HepG2 (cell line): ENCODE data around the gene CCDC142. TPM values are rescaled to one million over a fixed set of nuclear protein-coding genes. Genes with fewer than 3 reads are reported as not detected.

ENCODE experiments used
- ATAC-seq: fragments of 200-7000 bp; cut with Tn5 transposase; 3 replicates; pipeline ENCODE4 v1.9.1; 2020; ENCODE audit warnings: mild to moderate bottlenecking, moderate library complexity
- BruUV-seq: library from RNA; stranded (reverse); fragments of 400-500 nt; replicated peaks from 2 replicates; lab custom pipeline; 2021; lab: Mats Ljungman, UMichigan
- CTCF ChIA-PET: fragments of 300-600 bp; formaldehyde crosslinking; extraction: SDS; loops from one replicate; lab custom pipeline; 2021; ENCODE audit warnings: low total read pairs, inconsistent platforms, low intra/inter-chr PET ratio; lab: Yijun Ruan, JAX
- POLR2A ChIA-PET: fragments of 350-600 bp; sonication (Branson Sonifier 250); formaldehyde crosslinking; loops from one replicate; lab custom pipeline; 2020; ENCODE audit warnings: antibody characterized with exemption, inconsistent platforms; lab: Yijun Ruan, JAX
- DNase-seq: peaks from one replicate; pipeline ENCODE4 v3.0.0-alpha.2; 2015; ENCODE audit warnings: low spot score
- FAIRE-seq: peaks from 3 replicates; lab custom pipeline; 2011; peaks lifted over from hg19 to GRCh38; lab: Jason Lieb, UNC
- H2AFZ ChIP-seq: one replicate; pipeline ENCODE4 v1.6.1; 2011; ENCODE audit warnings: low read length, inconsistent platforms
- H3K27ac ChIP-seq: fragments of 300-600 bp; 3 replicates; pipeline ENCODE4 v1.8.0; 2011; ENCODE audit warnings: mixed run types, mild to moderate bottlenecking, mixed read lengths, low read length, inconsistent platforms; ENCODE audit not compliant: insufficient read depth; ENCODE audit errors: extremely low read length
- H3K27me3 ChIP-seq, 2 experiments: fragments of 200-600 bp in 1 of 2; 2 replicates in 1 of 2; 3 replicates in 1 of 2; pipeline versions ENCODE4 v1.6.0 to v1.8.0; 2011; ENCODE audit warnings: low read length in 2 of 2, mild to moderate bottlenecking in 2 of 2, moderate library complexity in 2 of 2, inconsistent platforms in 1 of 2; ENCODE audit not compliant: insufficient read depth in 2 of 2, control insufficient read depth in 1 of 2
- H3K36me3 ChIP-seq, 2 experiments: fragments of 200-600 bp in 1 of 2; replicated peaks in 1 of 2; 2 replicates in 1 of 2; 3 replicates in 1 of 2; pipeline versions ENCODE4 v1.5.1 to v1.8.0; 2011; ENCODE audit warnings: low read length in 2 of 2, inconsistent platforms in 1 of 2; ENCODE audit not compliant: insufficient read depth in 2 of 2, control insufficient read depth in 1 of 2
- H3K4me1 ChIP-seq: 2 replicates; pipeline ENCODE4 v1.5.1; 2012; ENCODE audit warnings: low read length, inconsistent platforms; ENCODE audit not compliant: insufficient read depth
- H3K4me2 ChIP-seq: 2 replicates; pipeline ENCODE4 v1.6.0; 2011; ENCODE audit warnings: low read depth, low read length, inconsistent platforms
- H3K4me3 ChIP-seq, 3 experiments: fragments of 200-600 bp in 1 of 3; sonication (generic), shearing (Covaris generic) in 1 of 3; replicated peaks in 1 of 3; 2 replicates each; pipeline ENCODE4 v1.5.1; 2011 to 2016; ENCODE audit warnings: low read length in 3 of 3, inconsistent platforms in 2 of 3, low read depth in 2 of 3, mild to moderate bottlenecking in 2 of 3, control low read depth in 1 of 3, mixed read lengths in 1 of 3; ENCODE audit not compliant: insufficient read depth in 1 of 3
- H3K79me2 ChIP-seq: one replicate; pipeline ENCODE4 v1.6.1; 2011; ENCODE audit warnings: low read length, inconsistent platforms; ENCODE audit not compliant: insufficient read depth
- H3K9ac ChIP-seq: 2 replicates; pipeline ENCODE4 v1.6.0; 2011; ENCODE audit warnings: mild to moderate bottlenecking, low read depth, low read length, inconsistent platforms; ENCODE audit not compliant: insufficient read depth
- H3K9me3 ChIP-seq: 2 replicates; pipeline ENCODE4 v1.5.1; 2012; ENCODE audit warnings: mild to moderate bottlenecking, low read length
- H4K20me1 ChIP-seq: 2 replicates; pipeline ENCODE4 v1.6.0; 2011; ENCODE audit warnings: inconsistent platforms, mild to moderate bottlenecking, low read length, moderate library complexity; ENCODE audit not compliant: insufficient read depth
- ARID5B ChIP-seq: IDR thresholded peaks from 2 replicates; pipeline ENCODE4 v1.4.0; 2020; ENCODE audit warnings: mild to moderate bottlenecking, missing genetic modification reagents
- ETV5 ChIP-seq: IDR thresholded peaks from 2 replicates; pipeline ENCODE4 v1.6.1; 2018; ENCODE audit warnings: missing biosample characterization, missing genetic modification reagents, inconsistent platforms, borderline replicate concordance
- HIVEP1 ChIP-seq: sonication (generic); formaldehyde crosslinking; IDR thresholded peaks from 2 replicates; pipeline ENCODE4 v1.4.0; 2020; ENCODE audit warnings: mild to moderate bottlenecking, missing genetic modification reagents
- IKZF1 ChIP-seq: fragments of 450-650 bp; IDR thresholded peaks from 2 replicates; pipeline ENCODE4 v1.7.1; 2016
- ZNF276 ChIP-seq: sonication (generic); formaldehyde crosslinking; IDR thresholded peaks from 2 replicates; pipeline ENCODE4 v1.4.0; 2020; ENCODE audit warnings: mild to moderate bottlenecking, low read depth, missing genetic modification reagents
- ZNF292 ChIP-seq: sonication (generic); formaldehyde crosslinking; IDR thresholded peaks from 2 replicates; pipeline ENCODE4 v1.8.1; 2022; ENCODE audit warnings: mild to moderate bottlenecking, low read depth, missing genetic modification reagents, borderline replicate concordance
- ZNF446 ChIP-seq: sonication (generic); formaldehyde crosslinking; IDR thresholded peaks from 2 replicates; pipeline ENCODE4 v1.5.0; 2020; ENCODE audit warnings: mild to moderate bottlenecking, missing genetic modification reagents
- ZNF737 ChIP-seq: sonication (generic); formaldehyde crosslinking; IDR thresholded peaks from 2 replicates; pipeline ENCODE4 v1.5.0; 2020; ENCODE audit warnings: missing genetic modification reagents, mild to moderate bottlenecking, borderline replicate concordance
- ZNF773 ChIP-seq: sonication (generic); formaldehyde crosslinking; IDR thresholded peaks from 2 replicates; pipeline ENCODE4 v1.4.0; 2020; ENCODE audit warnings: missing genetic modification reagents, borderline replicate concordance
- WGBS: methylation state at CpG from one replicate; pipeline ENCODE4 v1.1.6; 2017; ENCODE audit warnings: low lambda C conversion rate; 5-methylcytosine and 5-hydroxymethylcytosine counted together
- in situ Hi-C: cut with HindIII; loops from 2 replicates; pipeline ENCODE4 v1.10.0; 2017; ENCODE audit warnings: low pct_unique_long_range_greater_than_20kb; ENCODE audit not compliant: extremely low pct_ligation_motif_present
- intact Hi-C: fragments of 100-400 bp; cut with micrococcal nuclease; formaldehyde crosslinking; loops from one replicate; pipeline ENCODE4 v1.10.0; 2022; ENCODE audit not compliant: unreplicated experiment
- polyA plus RNA-seq, 8 experiments: library from polyadenylated mRNA; depleted of rRNA in 3 of 8; stranded (reverse) in 7 of 8; unstranded in 1 of 8; fragments of >200 nt; fragmentation: Illumina TruSeq in 4 of 8; extraction: Trizol in 4 of 8; gene quantifications; 2 replicates each; pipeline versions ENCODE4 v1.2.1 to v1.2.3, GENCODE V29; 2011 to 2016; ENCODE audit warnings: low read depth in 4 of 8, missing spikeins in 1 of 8, mixed read lengths in 1 of 8; ENCODE audit not compliant: insufficient read depth in 1 of 8
- total RNA-seq, 5 experiments: library from RNA; depleted of rRNA; stranded (reverse); fragments of >200 nt; fragmentation: Illumina TruSeq; extraction: Trizol; gene quantifications; 2 replicates each; pipeline ENCODE4 v1.2.3, GENCODE V29; 2016; ENCODE audit warnings: low read depth in 1 of 5

The CCDC142 gene
- total and polyA plus RNA-seq, 2 of the 13 experiments (the other 11 are each of a cell fraction or from before 2014, with no cell fraction given) = 14.7 to 30.4 TPM

DNA sequence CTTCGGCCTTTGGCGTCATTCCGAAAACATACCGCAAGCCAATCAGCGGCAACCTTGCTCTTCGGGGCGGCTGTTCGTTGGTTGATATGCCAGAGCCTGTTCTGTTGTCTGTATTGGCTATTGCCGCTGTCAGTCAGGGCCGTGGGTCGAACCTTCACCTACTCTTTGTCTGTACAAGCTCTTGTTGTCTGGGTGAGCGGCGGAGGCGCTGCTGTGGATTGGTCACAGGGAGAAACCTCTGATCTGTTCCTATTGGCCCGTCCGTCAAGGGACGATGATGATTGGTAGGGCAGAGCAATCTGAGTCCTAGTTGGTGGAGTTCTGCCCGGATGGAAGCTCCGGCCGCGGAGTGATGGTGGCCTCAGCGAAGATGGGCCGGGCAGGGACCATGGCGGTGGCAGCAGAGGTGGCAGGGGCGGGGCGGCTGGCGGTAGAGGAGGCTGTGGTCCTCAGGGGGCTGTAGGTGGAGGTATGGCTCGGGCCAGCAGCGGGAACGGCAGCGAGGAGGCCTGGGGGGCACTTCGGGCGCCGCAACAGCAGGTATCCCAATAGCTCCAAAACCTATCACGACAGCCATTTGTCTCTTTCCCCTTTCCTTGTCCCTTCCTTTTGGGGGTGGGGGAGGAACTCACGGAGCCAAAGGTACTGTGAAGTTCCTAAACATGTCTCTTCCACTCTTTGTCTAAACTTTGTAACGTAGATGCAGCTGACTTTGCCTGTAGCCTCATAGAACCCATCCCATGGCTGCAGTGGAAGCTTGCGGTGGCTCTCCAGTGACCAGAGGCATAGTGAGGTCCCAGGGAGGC, 24.5 kb downstream of the CCDC142 start, which contains the start of gene WBP1:
TSS of gene WBP1 (plus strand) at position 307 of the 806 bp plus-strand sequence. CDS start at position 472, 165 bp downstream.
- Histone ChIP-seq H3K27ac (peak within 1 kb of the TSS; percentile 89), H3K9me3 (no peaks in the 10 kb centered on the region), H3K9ac (peak within 1 kb of the TSS; percentile 87), H4K20me1 (peaks cover 4% of the 10 kb centered on the region; the same call in 1 of the 2 replicates), H2AFZ (no peak within 1 kb of the TSS), H3K79me2 (peaks cover 28% of the 10 kb centered on the region), H3K36me3 (peaks cover 1 to 24% of the 10 kb centered on the region in 2 experiments), H3K4me3 (peak within 1 kb of the TSS; percentile 76 to 92 (median 88)), H3K4me1 (peaks cover 41% of the 10 kb centered on the region), H3K27me3 (no peaks in the 10 kb centered on the region; a peak in 1 of 5 replicates), H3K4me2 (peak within 1 kb of the TSS; percentile 98)
- BruUV-seq = TSS peak; percentile 66
- ATAC-seq (peak; percentile 92), FAIRE-seq (peak; percentile 96), DNase-seq (peak; percentile 100)
- ChIA-PET CTCF (no interaction called here), POLR2A (interaction anchor here (0.6 to 12.4 kb wide), 24 partner anchors 10 to 1245 kb away, joined by 3 to 342 read pairs (median 9); partner anchors contain the start of genes AUP1, C2orf81, CCDC142 and DQX1)
- intact Hi-C loops = loop anchor here (1.0 to 2.0 kb wide), 3 partner anchors 14 to 70 kb away; partner anchors contain the start of genes AUP1, HTRA2 and MRPL53
- in situ Hi-C loops = no loop called here
- 2% methylated on average over 27 of the region's 38 CpGs for WGBS
- TF ChIP-seq ZNF737 (CRISPR knock-in tag) (no peak), ZNF773 (no peak), ZNF276 (CRISPR knock-in tag) (no peak), IKZF1 (no peak), ZNF446 (CRISPR knock-in tag) (no peak), HIVEP1 (CRISPR knock-in tag) (no peak), ARID5B (no peak), ZNF292 (CRISPR knock-in tag) (no peak), ETV5 (no peak)
